Type B pancreatic cell (in vitro differentiated cells): ENCODE results near the gene ZFP69B. TPM values are rescaled to one million over a fixed set of nuclear protein-coding genes. Genes with fewer than 3 reads are reported as not detected.

Source experiments
- total RNA-seq: library from RNA; stranded (reverse); gene quantifications from 2 replicates; pipeline ENCODE4 v1.2.1, GENCODE V29; 2021; ENCODE audit warnings: low replicate concordance

Gene ZFP69B
- total RNA-seq, 1 donor from 2014 or later = 9.5 TPM

Other genes with a start within 250 kb of the ZFP69B start
- not detected in 2 replicates for gene TMCO2, start 202.5 kb upstream of the ZFP69B start, total RNA-seq
- 34.1 and 39.3 TPM in 2 replicates for gene ZMPSTE24, start 192.2 kb upstream of the ZFP69B start, total RNA-seq
- gene COL9A2, start 133.2 kb upstream of the ZFP69B start, total RNA-seq = 7.7 and 19.8 TPM in 2 replicates
- gene SMAP2, start 76.7 kb upstream of the ZFP69B start, total RNA-seq = 16.8 and 20.9 TPM in 2 replicates
- 2.2 and 5.1 TPM in 2 replicates for gene ZFP69, start 26.8 kb downstream of the ZFP69B start, total RNA-seq
- 10.9 and 14.3 TPM in 2 replicates for gene EXO5, start 58.3 kb downstream of the ZFP69B start, total RNA-seq
- 3.1 and 3.3 TPM in 2 replicates for gene ZNF684, start 81.2 kb downstream of the ZFP69B start, total RNA-seq
- 2.0 and 4.2 TPM in 2 replicates for gene RIMS3, start 215.2 kb downstream of the ZFP69B start, total RNA-seq
- 70.0 and 71.3 TPM in 2 replicates for gene NFYC, start 241.2 kb downstream of the ZFP69B start, total RNA-seq